Lung (tissue), 12 donors: ENCODE data around the gene EID2. TPM values are rescaled to one million over a fixed set of nuclear protein-coding genes. Genes with fewer than 3 reads are reported as not detected.

Experiments used
- ATAC-seq: fragments of 200-7000 bp; cut with Tn5 transposase; one replicate; pipeline ENCODE4 v1.9.1; 2020; ENCODE audit warnings: moderate number of reproducible peaks; ENCODE audit not compliant: insufficient read depth, low FRiP score
- DNase-seq, 3 donors: peaks; one replicate each; pipeline ENCODE4 v3.0.0-alpha.2; 2013 to 2017
- H3K27ac ChIP-seq, 2 donors: one replicate each; pipeline ENCODE4 v1.5.1; 2013; ENCODE audit warnings: mild to moderate bottlenecking in 2 of 2, moderate library complexity in 2 of 2, control low read depth in 1 of 2, inconsistent platforms in 1 of 2, low read depth in 1 of 2, low read length in 1 of 2
- H3K27me3 ChIP-seq, 3 donors: one replicate each; pipeline ENCODE4 v1.5.1; 2013; ENCODE audit warnings: low read length in 2 of 3; ENCODE audit not compliant: control insufficient read depth in 3 of 3, insufficient read depth in 3 of 3
- H3K36me3 ChIP-seq, 4 donors: one replicate each; pipeline ENCODE4 v1.5.1; 2013; ENCODE audit warnings: low read length in 4 of 4, mild to moderate bottlenecking in 1 of 4, moderate library complexity in 1 of 4; ENCODE audit not compliant: control insufficient read depth in 4 of 4, insufficient read depth in 4 of 4
- H3K4me1 ChIP-seq, 5 donors: one replicate each; pipeline ENCODE4 v1.5.1; 2013; ENCODE audit warnings: low read length in 5 of 5, mild to moderate bottlenecking in 2 of 5, moderate library complexity in 1 of 5; ENCODE audit not compliant: control insufficient read depth in 5 of 5, insufficient read depth in 5 of 5
- H3K4me3 ChIP-seq: one replicate; pipeline ENCODE4 v1.5.1; 2013; ENCODE audit warnings: mild to moderate bottlenecking, control low read depth, moderate library complexity
- H3K9ac ChIP-seq, 2 donors: one replicate each; pipeline ENCODE4 v1.5.1; 2013; ENCODE audit warnings: low read length in 2 of 2, control low read depth in 1 of 2; ENCODE audit not compliant: insufficient read depth in 1 of 2
- H3K9me3 ChIP-seq, 4 donors: one replicate each; pipeline ENCODE4 v1.5.1; 2013; ENCODE audit warnings: low read length in 3 of 4, mild to moderate bottlenecking in 1 of 4, moderate library complexity in 1 of 4; ENCODE audit not compliant: control insufficient read depth in 4 of 4, insufficient read depth in 3 of 4
- CTCF ChIP-seq: IDR thresholded peaks from 2 replicates; pipeline ENCODE4 v1.5.1; 2012; ENCODE audit warnings: mild to moderate bottlenecking; ENCODE audit errors: control extremely low read depth, extremely low read depth
- WGBS, 2 donors: extraction: QIAGEN DNeasy Blood & Tissue Kit; methylation state at CpG; one replicate each; pipeline ENCODE4 v1.1.7; 2013; 5-methylcytosine and 5-hydroxymethylcytosine counted together
- polyA plus RNA-seq, 2 donors: library from polyadenylated mRNA; stranded (reverse); fragments of 200-250 nt; gene quantifications; one replicate each; pipeline ENCODE4 v1.2.1, GENCODE V29; 2013
- total RNA-seq, 2 donors: library from RNA; depleted of rRNA in 1 of 2; stranded (reverse); fragments of >200 nt in 1 of 2; gene quantifications; one replicate each; pipeline ENCODE4 v1.2.1, GENCODE V29; 2014 to 2021
- donor health status: control.
- donor health status: control.
- donor health status: Bipolar disorder and iron deficiency.
- donor health status: healthy.
- donor health status: DM: yes; HTN: yes; CAD: no.

The EID2 gene
- total and polyA plus RNA-seq, 4 donors = 10.4 to 20.2 (median 12.4) TPM

- H3K9ac ChIP-seq = peak within 1 kb of the TSS; percentile 93 to 95
- ATAC-seq (peak; percentile 92), DNase-seq (peak; percentile 97 to 98 (median 98))
- no peaks in the 10 kb centered on the region for H3K36me3 ChIP-seq
- peak within 1 kb of the TSS; percentile 76 for H3K4me3 ChIP-seq
- TF ChIP-seq CTCF = peak; percentile 99
- H3K27ac ChIP-seq = peak within 1 kb of the TSS; percentile 79 to 85
- WGBS, 2 donors = 0 to 1% methylated on average over 65 of the region's 65 CpGs
- no peaks in the 10 kb centered on the region for H3K27me3 ChIP-seq
- peaks cover 0 to 7% (median 0%) of the 10 kb centered on the region in 5 donors for H3K4me1 ChIP-seq
- H3K9me3 ChIP-seq = no peaks in the 10 kb centered on the region
Measured at GRCh38 chr19:39532233-39533002, 7.5 kb downstream of the EID2 start, which contains the start of gene EID2B. EID2B (minus strand) TSS chr19:39532852; CDS start chr19:39532802, 50 bp downstream.

DNA sequence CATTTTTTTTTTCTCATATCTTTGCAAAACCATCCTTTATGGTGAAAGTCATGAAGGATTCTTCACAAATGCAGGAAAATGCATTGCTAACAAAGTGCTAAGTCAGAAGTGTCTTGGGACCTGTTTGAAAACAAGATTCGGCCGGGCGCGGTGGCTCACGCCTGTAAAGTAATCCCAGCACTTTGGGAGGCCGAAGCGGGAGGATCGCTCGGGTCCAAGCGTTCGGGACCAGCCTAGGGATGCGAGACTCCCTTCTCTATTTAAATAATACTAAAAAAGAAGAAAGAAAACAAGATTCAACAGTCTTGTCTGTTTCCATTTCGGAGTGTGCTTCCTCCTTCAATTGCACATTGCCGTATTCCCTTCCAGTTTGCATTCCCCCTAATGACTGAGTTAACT, 8.1 kb downstream of the EID2 start:
- WGBS, 2 donors = 37 to 54% methylated on average over 14 of the region's 14 CpGs

GRCh38 chr19:39525205-39525604, 14.8 kb downstream of the EID2 start:
- Histone ChIP-seq H3K36me3 (no peaks in the 10 kb centered on the region), H3K9me3 (no peaks in the 10 kb centered on the region), H3K4me1 (no peaks in the 10 kb centered on the region), H3K9ac (no peak overlapping the region), H3K27me3 (no peaks in the 10 kb centered on the region), H3K27ac (no peak overlapping the region), H3K4me3 (no peak overlapping the region)
- WGBS, 2 donors = 96 to 97% methylated on average over 3 of the region's 3 CpGs
- no peak for DNase-seq
- no peak for ATAC-seq
- TF ChIP-seq CTCF = no peak

More for the DNA sequence above, 8.1 kb downstream of the EID2 start:
- no peak for DNase-seq
- ATAC-seq = no peak
- Histone ChIP-seq H3K27me3 (no peaks in the 10 kb centered on the region), H3K9ac (peak overlapping the region; percentile 93 to 95), H3K36me3 (no peaks in the 10 kb centered on the region), H3K9me3 (no peaks in the 10 kb centered on the region), H3K4me3 (peak overlapping the region; percentile 76), H3K27ac (peak overlapping the region; percentile 79 to 85), H3K4me1 (peaks cover 0 to 7% (median 0%) of the 10 kb centered on the region in 5 donors)
- no peak for TF ChIP-seq CTCF
